ENCODE measurements around the gene RASSF5. TPM values are rescaled to one million over a fixed set of nuclear protein-coding genes. Genes with fewer than 3 reads are reported as not detected.

The RASSF5 gene
- polyA plus RNA-seq, 4 donors, result 1.6 to 7.3 (median 4.4) TPM

GRCh38 chr1:206573319-206573718 is 66.0 kb downstream of the RASSF5 start:
- no peak for FAIRE-seq
- Histone ChIP-seq H3K27ac (ENCODE audit: low read depth in 1 of 3, low read length in 2 of 3) (no peak overlapping the region), H3K9me3 (ENCODE audit: control insufficient read depth in 2 of 2, insufficient read depth in 1 of 2, low read depth in 1 of 2, low read length in 1 of 2) (no peaks in the 10 kb centered on the region), H3K4me3 (ENCODE audit: low read depth in 1 of 3, low read length in 3 of 3) (no peak overlapping the region), H3K36me3 (ENCODE audit: control insufficient read depth in 3 of 3, insufficient read depth in 2 of 3, low read depth in 1 of 3, low read length in 3 of 3) (no peaks in the 10 kb centered on the region), H3K4me1 (ENCODE audit: control insufficient read depth in 3 of 3, insufficient read depth in 2 of 3, low read depth in 1 of 3, low read length in 2 of 3) (peaks cover 0 to 2% (median 0%) of the 10 kb centered on the region in 3 donors), H3K27me3 (ENCODE audit: control insufficient read depth in 3 of 3, insufficient read depth in 3 of 3, low read length in 3 of 3) (no peaks in the 10 kb centered on the region)
- WGBS, 3 donors, result 83 to 95% (median 88%) methylated on average over 4 of the region's 4 CpGs
- no peak for DNase-seq

DNA sequence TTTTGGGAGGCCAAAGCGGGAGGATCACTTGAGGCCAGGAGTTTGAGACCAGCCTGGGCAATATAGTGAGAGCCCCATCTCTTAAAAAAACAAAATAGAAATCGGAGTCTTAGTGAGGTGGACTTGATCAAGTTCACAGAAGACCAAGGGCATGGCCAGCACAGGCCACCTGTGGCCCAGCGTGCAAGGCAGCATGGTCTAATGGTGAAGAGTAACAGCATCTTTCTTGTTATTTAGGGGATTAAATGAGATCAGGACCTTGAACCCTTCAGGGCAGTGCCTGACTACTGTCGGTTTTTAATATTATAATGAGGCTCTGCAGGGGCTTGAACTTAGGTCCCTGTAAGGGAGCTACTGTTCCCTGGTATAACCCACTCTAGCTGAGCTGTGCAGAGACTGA is 66.4 kb downstream of the RASSF5 start:
- H3K9me3 ChIP-seq (ENCODE audit: control insufficient read depth in 2 of 2, insufficient read depth in 1 of 2, low read depth in 1 of 2, low read length in 1 of 2), result no peaks in the 10 kb centered on the region
- H3K36me3 ChIP-seq (ENCODE audit: control insufficient read depth in 3 of 3, insufficient read depth in 2 of 3, low read depth in 1 of 3, low read length in 3 of 3), result no peaks in the 10 kb centered on the region
- no peaks in the 10 kb centered on the region for H3K27me3 ChIP-seq (ENCODE audit: control insufficient read depth in 3 of 3, insufficient read depth in 3 of 3, low read length in 3 of 3)
- no peak overlapping the region for H3K4me3 ChIP-seq (ENCODE audit: low read depth in 1 of 3, low read length in 3 of 3)
- DNase-seq (no peak), FAIRE-seq (no peak)
- 85 to 89% (median 88%) methylated on average over 4 of the region's 4 CpGs for WGBS, 3 donors
- H3K4me1 ChIP-seq (ENCODE audit: control insufficient read depth in 3 of 3, insufficient read depth in 2 of 3, low read depth in 1 of 3, low read length in 2 of 3), result peaks cover 0 to 2% (median 0%) of the 10 kb centered on the region in 3 donors
- H3K27ac ChIP-seq (ENCODE audit: low read depth in 1 of 3, low read length in 2 of 3), result no peak overlapping the region

DNA sequence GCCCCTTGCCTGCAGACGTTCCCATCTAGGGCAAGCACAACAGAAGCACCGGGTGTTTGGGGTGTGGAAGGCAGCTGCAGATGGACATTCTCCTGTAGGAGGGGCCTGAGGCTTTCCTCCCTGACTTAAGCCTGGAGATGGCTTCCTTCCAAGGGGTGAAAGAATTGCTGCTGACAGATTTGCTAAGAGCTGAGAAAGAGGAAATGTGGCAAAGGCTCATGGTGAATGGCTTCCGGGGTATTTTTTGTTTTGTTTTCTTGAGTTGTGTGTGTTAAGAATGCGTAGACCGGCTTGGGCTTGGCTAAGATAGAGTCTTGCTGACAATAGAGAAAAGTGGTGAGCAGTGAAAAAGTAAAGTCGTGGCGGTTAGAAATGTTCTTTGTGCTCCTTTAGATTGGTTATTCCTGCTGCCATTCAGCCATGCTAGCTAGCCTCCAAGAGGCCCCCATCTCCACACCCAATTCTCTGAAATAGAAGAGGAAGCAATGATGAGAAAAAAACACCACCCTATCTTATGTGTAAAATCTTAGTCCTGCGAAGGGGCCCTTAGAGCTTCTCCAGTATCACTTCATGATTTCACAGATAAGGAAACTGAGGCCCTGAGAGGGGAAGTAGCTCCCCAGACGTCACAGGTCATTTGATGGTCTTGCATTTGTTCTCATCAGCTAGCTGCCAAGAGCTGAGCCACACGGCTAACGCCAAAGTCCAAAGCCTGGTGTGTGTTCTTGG is 68.0 kb downstream of the RASSF5 start:
- no peaks in the 10 kb centered on the region for H3K9me3 ChIP-seq (ENCODE audit: control insufficient read depth in 2 of 2, insufficient read depth in 1 of 2, low read depth in 1 of 2, low read length in 1 of 2)
- FAIRE-seq (no peak), DNase-seq (peak; percentile 28 to 57)
- 35 to 61% (median 43%) methylated on average over 11 of the region's 11 CpGs for WGBS, 3 donors
- peaks cover 0 to 2% (median 0%) of the 10 kb centered on the region in 3 donors for H3K4me1 ChIP-seq (ENCODE audit: control insufficient read depth in 3 of 3, insufficient read depth in 2 of 3, low read depth in 1 of 3, low read length in 2 of 3)
- peak overlapping the region; percentile 49 to 85 (median 67) for H3K27ac ChIP-seq (ENCODE audit: low read depth in 1 of 3, low read length in 2 of 3)
- H3K27me3 ChIP-seq (ENCODE audit: control insufficient read depth in 3 of 3, insufficient read depth in 3 of 3, low read length in 3 of 3), result no peaks in the 10 kb centered on the region
- H3K36me3 ChIP-seq (ENCODE audit: control insufficient read depth in 3 of 3, insufficient read depth in 2 of 3, low read depth in 1 of 3, low read length in 3 of 3), result no peaks in the 10 kb centered on the region
- no peak overlapping the region for H3K4me3 ChIP-seq (ENCODE audit: low read depth in 1 of 3, low read length in 3 of 3)

DNA sequence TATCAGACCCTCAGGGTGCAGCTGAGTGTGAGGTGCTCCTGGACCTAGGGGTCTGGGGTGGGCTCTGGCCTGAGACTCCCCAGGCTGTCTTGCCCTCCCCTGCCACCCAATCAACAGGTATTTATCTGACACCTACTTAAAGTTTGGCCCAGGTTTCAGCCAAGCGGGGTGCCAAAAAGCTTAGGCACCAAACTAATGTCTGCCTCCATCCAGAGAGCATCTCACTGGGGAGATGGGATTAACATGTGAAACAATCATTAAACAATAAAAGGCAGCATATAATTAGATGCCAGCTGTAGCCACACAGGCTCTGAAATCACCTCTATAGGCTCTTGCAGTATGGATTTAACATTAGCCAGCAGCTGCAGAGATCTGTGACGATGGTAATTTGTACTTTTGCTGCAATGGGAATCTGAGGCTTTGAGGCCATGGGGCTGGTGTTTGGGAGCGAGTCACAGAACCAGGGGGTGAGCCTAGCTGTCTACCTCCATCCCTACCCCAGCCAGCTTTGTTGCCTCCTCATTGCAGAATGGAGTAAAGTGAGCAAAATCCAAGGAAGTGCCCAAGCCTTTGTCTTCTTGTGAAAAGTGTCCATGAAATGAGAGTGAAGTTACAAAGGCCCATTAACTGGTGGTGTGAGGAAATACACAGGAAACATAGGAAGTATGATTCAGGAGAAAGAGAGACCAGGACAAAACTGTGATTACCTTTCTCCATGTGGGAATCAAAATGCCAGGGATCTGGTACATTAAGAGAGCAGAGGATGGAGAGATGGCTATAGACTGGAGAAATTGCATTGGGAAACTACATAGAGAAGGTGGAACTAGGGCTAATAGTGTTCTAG is 68.8 kb downstream of the RASSF5 start:
- peaks cover 0 to 2% (median 0%) of the 10 kb centered on the region in 3 donors for H3K4me1 ChIP-seq (ENCODE audit: control insufficient read depth in 3 of 3, insufficient read depth in 2 of 3, low read depth in 1 of 3, low read length in 2 of 3)
- H3K27ac ChIP-seq (ENCODE audit: low read depth in 1 of 3, low read length in 2 of 3), result peak overlapping the region; percentile 49 to 85 (median 67)
- H3K27me3 ChIP-seq (ENCODE audit: control insufficient read depth in 3 of 3, insufficient read depth in 3 of 3, low read length in 3 of 3), result no peaks in the 10 kb centered on the region
- DNase-seq, result no peak
- FAIRE-seq, result no peak
- 83 to 90% (median 89%) methylated on average over 3 of the region's 3 CpGs for WGBS, 3 donors
- H3K36me3 ChIP-seq (ENCODE audit: control insufficient read depth in 3 of 3, insufficient read depth in 2 of 3, low read depth in 1 of 3, low read length in 3 of 3), result no peaks in the 10 kb centered on the region
- no peaks in the 10 kb centered on the region for H3K9me3 ChIP-seq (ENCODE audit: control insufficient read depth in 2 of 2, insufficient read depth in 1 of 2, low read depth in 1 of 2, low read length in 1 of 2)
- no peak overlapping the region for H3K4me3 ChIP-seq (ENCODE audit: low read depth in 1 of 3, low read length in 3 of 3)

DNA sequence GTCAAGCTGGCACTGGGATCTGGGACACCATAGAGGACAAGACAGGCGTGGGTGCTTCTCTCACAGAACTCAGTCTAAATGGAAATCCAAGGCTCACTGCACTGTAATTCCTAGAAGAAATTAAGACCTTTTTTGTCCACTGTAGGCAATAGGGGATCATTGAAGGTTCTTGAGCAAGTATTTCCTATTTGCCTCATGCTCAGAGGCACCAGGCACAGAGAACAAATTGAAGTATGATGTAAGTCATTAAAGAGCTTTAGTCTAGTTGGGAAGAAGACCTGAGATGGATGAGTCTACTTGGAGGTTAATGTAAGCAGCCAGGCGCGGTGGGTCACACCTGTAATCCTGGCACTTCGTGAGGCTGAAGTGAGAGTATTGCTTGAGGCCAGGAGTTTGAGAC is 70.3 kb downstream of the RASSF5 start:
- Histone ChIP-seq H3K4me3 (ENCODE audit: low read depth in 1 of 3, low read length in 3 of 3) (no peak overlapping the region), H3K4me1 (ENCODE audit: control insufficient read depth in 3 of 3, insufficient read depth in 2 of 3, low read depth in 1 of 3, low read length in 2 of 3) (peaks cover 0 to 2% (median 0%) of the 10 kb centered on the region in 3 donors), H3K27ac (ENCODE audit: low read depth in 1 of 3, low read length in 2 of 3) (peak overlapping the region in 1 of 3 donors; percentile 18), H3K36me3 (ENCODE audit: control insufficient read depth in 3 of 3, insufficient read depth in 2 of 3, low read depth in 1 of 3, low read length in 3 of 3) (no peaks in the 10 kb centered on the region), H3K9me3 (ENCODE audit: control insufficient read depth in 2 of 2, insufficient read depth in 1 of 2, low read depth in 1 of 2, low read length in 1 of 2) (no peaks in the 10 kb centered on the region), H3K27me3 (ENCODE audit: control insufficient read depth in 3 of 3, insufficient read depth in 3 of 3, low read length in 3 of 3) (no peaks in the 10 kb centered on the region)
- FAIRE-seq, result no peak
- DNase-seq, result no peak
- WGBS, 3 donors, result 83 to 89% (median 87%) methylated on average over 4 of the region's 4 CpGs

DNA sequence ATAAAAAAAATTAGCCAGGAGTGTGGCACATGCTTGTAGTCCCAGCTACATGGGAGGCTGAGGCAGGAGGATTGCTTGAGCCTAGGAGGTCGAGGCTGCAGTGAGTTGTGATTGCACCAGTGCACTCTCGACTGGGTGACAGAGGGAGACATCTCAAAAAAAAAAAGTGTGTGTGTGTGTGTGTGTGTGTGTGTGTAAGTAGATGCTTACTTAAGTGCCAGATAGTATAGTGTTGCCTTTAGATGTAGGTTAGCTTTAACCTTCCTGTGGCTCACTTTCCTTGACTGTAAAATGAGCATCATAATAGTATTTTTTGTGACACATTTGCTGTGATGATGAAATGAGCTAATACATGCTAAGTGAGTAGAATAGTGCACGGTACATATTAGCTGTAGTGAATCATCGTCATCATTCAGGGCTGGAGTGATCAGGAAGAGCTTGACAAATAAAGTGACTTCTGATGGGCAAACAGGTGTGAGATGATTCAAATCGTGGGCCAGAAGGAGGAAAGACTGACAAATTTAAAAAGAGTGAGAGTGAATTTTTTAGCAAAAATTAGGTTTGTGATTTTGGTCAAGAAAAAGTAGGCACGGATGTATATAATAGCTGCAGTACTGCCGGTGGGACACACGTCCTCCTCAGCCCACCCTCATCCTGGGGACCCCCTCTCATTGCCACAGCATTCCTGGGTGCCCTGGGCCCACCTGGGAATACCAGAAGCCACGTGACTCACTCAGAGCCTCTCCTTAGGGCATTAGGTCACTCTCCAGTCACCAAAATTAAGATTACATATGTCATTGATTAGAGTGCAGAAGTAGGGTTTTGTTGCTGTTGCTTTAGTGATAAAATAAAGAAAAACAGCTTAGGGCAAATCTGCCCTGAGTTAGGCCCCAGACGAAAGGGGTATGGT is 71.0 kb downstream of the RASSF5 start:
- Histone ChIP-seq H3K27me3 (ENCODE audit: control insufficient read depth in 3 of 3, insufficient read depth in 3 of 3, low read length in 3 of 3) (no peaks in the 10 kb centered on the region), H3K4me3 (ENCODE audit: low read depth in 1 of 3, low read length in 3 of 3) (no peak overlapping the region), H3K36me3 (ENCODE audit: control insufficient read depth in 3 of 3, insufficient read depth in 2 of 3, low read depth in 1 of 3, low read length in 3 of 3) (peaks cover 0 to 1% (median 0%) of the 10 kb centered on the region in 3 donors), H3K4me1 (ENCODE audit: control insufficient read depth in 3 of 3, insufficient read depth in 2 of 3, low read depth in 1 of 3, low read length in 2 of 3) (peaks cover 0 to 5% (median 0%) of the 10 kb centered on the region in 3 donors), H3K27ac (ENCODE audit: low read depth in 1 of 3, low read length in 2 of 3) (peak overlapping the region in 1 of 3 donors; percentile 63), H3K9me3 (ENCODE audit: control insufficient read depth in 2 of 2, insufficient read depth in 1 of 2, low read depth in 1 of 2, low read length in 1 of 2) (no peaks in the 10 kb centered on the region)
- FAIRE-seq (no peak), DNase-seq (no peak)
- 58 to 66% (median 65%) methylated on average over 10 of the region's 10 CpGs for WGBS, 3 donors

DNA sequence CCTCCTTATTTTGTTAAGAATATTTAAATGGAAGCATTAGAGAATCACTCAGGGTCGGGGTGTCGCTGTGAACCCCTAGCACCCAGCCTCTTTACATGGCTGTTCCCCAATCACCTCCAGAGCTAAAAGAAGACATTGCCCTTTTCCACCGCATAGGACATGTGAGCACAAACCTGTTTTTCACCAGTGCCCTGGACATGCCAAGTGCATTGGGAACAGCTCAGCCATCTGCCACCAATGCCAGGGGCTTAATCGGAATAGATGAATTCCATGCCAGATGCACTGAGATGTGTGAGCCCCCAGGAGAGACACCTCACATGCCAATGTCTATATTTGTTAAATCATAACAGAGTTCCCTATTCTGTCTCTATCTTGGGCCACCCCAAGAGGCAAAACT is 71.6 kb downstream of the RASSF5 start:
- no peak for DNase-seq
- WGBS, 3 donors, result 76 to 91% (median 85%) methylated on average over 4 of the region's 4 CpGs
- Histone ChIP-seq H3K4me1 (ENCODE audit: control insufficient read depth in 3 of 3, insufficient read depth in 2 of 3, low read depth in 1 of 3, low read length in 2 of 3) (peaks cover 0 to 7% (median 0%) of the 10 kb centered on the region in 3 donors), H3K9me3 (ENCODE audit: control insufficient read depth in 2 of 2, insufficient read depth in 1 of 2, low read depth in 1 of 2, low read length in 1 of 2) (no peaks in the 10 kb centered on the region), H3K27me3 (ENCODE audit: control insufficient read depth in 3 of 3, insufficient read depth in 3 of 3, low read length in 3 of 3) (no peaks in the 10 kb centered on the region), H3K4me3 (ENCODE audit: low read depth in 1 of 3, low read length in 3 of 3) (no peak overlapping the region), H3K36me3 (ENCODE audit: control insufficient read depth in 3 of 3, insufficient read depth in 2 of 3, low read depth in 1 of 3, low read length in 3 of 3) (peaks cover 0 to 3% (median 0%) of the 10 kb centered on the region in 3 donors), H3K27ac (ENCODE audit: low read depth in 1 of 3, low read length in 2 of 3) (peak overlapping the region in 1 of 3 donors; percentile 87)
- FAIRE-seq, result no peak
